Fibroblast of lung (primary cell): ENCODE data around the gene DDX10. TPM values are rescaled to one million over a fixed set of nuclear protein-coding genes. Genes with fewer than 3 reads are reported as not detected.

ENCODE experiments used
- DNase-seq, 2 donors: peaks; one replicate each; pipeline versions ENCODE4 v3.0.0 to v3.0.0-alpha.2; 2010; ENCODE audit warnings: low read depth in 2 of 2
- H2AFZ ChIP-seq: 2 replicates; pipeline ENCODE4 v1.5.1; 2012; ENCODE audit warnings: low read length, control low read depth, inconsistent platforms
- H3K27ac ChIP-seq: 2 replicates; pipeline ENCODE4 v1.5.1; 2011; ENCODE audit warnings: low read length, control low read depth; ENCODE audit not compliant: insufficient read depth
- H3K27me3 ChIP-seq: 2 replicates; pipeline ENCODE4 v1.5.1; 2011; ENCODE audit warnings: mild to moderate bottlenecking, low read length; ENCODE audit not compliant: control insufficient read depth, insufficient read depth
- H3K36me3 ChIP-seq: 2 replicates; pipeline ENCODE4 v1.5.1; 2011; ENCODE audit warnings: low read length; ENCODE audit not compliant: control insufficient read depth, insufficient read depth
- H3K4me1 ChIP-seq: 2 replicates; pipeline ENCODE4 v1.5.1; 2011; ENCODE audit warnings: low read length; ENCODE audit not compliant: control insufficient read depth, insufficient read depth; ENCODE audit errors: extremely low read depth
- H3K4me2 ChIP-seq: 2 replicates; pipeline ENCODE4 v1.5.1; 2011; ENCODE audit warnings: low read length, control low read depth; ENCODE audit not compliant: insufficient read depth; ENCODE audit errors: extremely low read depth
- H3K4me3 ChIP-seq, 4 experiments: fragments of 200-600 bp in 1 of 4; sonication (generic) in 1 of 4; replicated peaks in 1 of 4; 2 replicates each; pipeline ENCODE4 v1.5.1; 2011 to 2016; ENCODE audit warnings: low read length in 4 of 4, low read depth in 3 of 4, mild to moderate bottlenecking in 3 of 4, control low read depth in 2 of 4, inconsistent platforms in 1 of 4, mixed read lengths in 1 of 4; ENCODE audit not compliant: insufficient read depth in 1 of 4; ENCODE audit errors: control extremely low read depth in 1 of 4
- H3K79me2 ChIP-seq: 2 replicates; pipeline ENCODE4 v1.5.1; 2012; ENCODE audit warnings: mild to moderate bottlenecking, low read length, inconsistent platforms; ENCODE audit not compliant: control insufficient read depth, insufficient read depth
- H3K9ac ChIP-seq: 2 replicates; pipeline ENCODE4 v1.5.1; 2011; ENCODE audit warnings: mild to moderate bottlenecking, low read length, control low read depth; ENCODE audit not compliant: insufficient read depth
- H3K9me3 ChIP-seq: 2 replicates; pipeline ENCODE4 v1.5.1; 2012; ENCODE audit warnings: low read depth, low read length; ENCODE audit not compliant: control insufficient read depth, insufficient read depth
- H4K20me1 ChIP-seq: 2 replicates; pipeline ENCODE4 v1.5.1; 2011; ENCODE audit warnings: low read length; ENCODE audit not compliant: control insufficient read depth, insufficient read depth; ENCODE audit errors: extremely low read depth
- EZH2 ChIP-seq: IDR thresholded peaks from 2 replicates; pipeline ENCODE4 v1.5.1; 2012; ENCODE audit warnings: low read length, control low read depth, mild to moderate bottlenecking; ENCODE audit errors: missing control alignments
- polyA plus RNA-seq, 2 donors: library from polyadenylated mRNA; depleted of rRNA in 1 of 2; stranded (reverse) in 1 of 2; unstranded in 1 of 2; fragments of >200 nt; gene quantifications; 2 replicates each; pipeline ENCODE4 v1.2.1, GENCODE V29; 2011 to 2012; ENCODE audit warnings: missing spikeins in 1 of 2
- total RNA-seq: library from RNA; depleted of rRNA; stranded (reverse); fragments of >200 nt; gene quantifications from 2 replicates; pipeline ENCODE4 v1.2.1, GENCODE V29; 2014
- TF ChIP-seq, protein P1 (sequence below), 2 donors: IDR thresholded peaks in 1 of 2; conservative IDR thresholded peaks in 1 of 2; 1 replicate in 1 of 2; 2 replicates in 1 of 2; pipeline ENCODE4 v1.5.1; 2011 to 2012; ENCODE audit warnings: low read length in 2 of 2, control low read depth in 1 of 2, inconsistent platforms in 1 of 2, low read depth in 1 of 2, mild to moderate bottlenecking in 1 of 2

Gene DDX10
- total and polyA plus RNA-seq, 2 donors (not counting 1 experiment from before 2014, with no cell fraction given): 18.5 to 20.7 TPM

GRCh38 chr11:108662700-108663099 lies 2.2 kb upstream of the DDX10 start:
- Histone ChIP-seq H2AFZ (no peak overlapping the region), H4K20me1 (no peaks in the 10 kb centered on the region), H3K36me3 (no peaks in the 10 kb centered on the region), H3K4me2 (no peak overlapping the region), H3K9ac (no peak overlapping the region), H3K4me1 (peaks cover 3% of the 10 kb centered on the region), H3K9me3 (no peaks in the 10 kb centered on the region), H3K27me3 (no peaks in the 10 kb centered on the region), H3K27ac (no peak overlapping the region), H3K79me2 (peaks cover 26% of the 10 kb centered on the region), H3K4me3 (no peak overlapping the region)
- no peak for DNase-seq
- TF ChIP-seq EZH2: no peak
- TF ChIP-seq, protein P1, sequence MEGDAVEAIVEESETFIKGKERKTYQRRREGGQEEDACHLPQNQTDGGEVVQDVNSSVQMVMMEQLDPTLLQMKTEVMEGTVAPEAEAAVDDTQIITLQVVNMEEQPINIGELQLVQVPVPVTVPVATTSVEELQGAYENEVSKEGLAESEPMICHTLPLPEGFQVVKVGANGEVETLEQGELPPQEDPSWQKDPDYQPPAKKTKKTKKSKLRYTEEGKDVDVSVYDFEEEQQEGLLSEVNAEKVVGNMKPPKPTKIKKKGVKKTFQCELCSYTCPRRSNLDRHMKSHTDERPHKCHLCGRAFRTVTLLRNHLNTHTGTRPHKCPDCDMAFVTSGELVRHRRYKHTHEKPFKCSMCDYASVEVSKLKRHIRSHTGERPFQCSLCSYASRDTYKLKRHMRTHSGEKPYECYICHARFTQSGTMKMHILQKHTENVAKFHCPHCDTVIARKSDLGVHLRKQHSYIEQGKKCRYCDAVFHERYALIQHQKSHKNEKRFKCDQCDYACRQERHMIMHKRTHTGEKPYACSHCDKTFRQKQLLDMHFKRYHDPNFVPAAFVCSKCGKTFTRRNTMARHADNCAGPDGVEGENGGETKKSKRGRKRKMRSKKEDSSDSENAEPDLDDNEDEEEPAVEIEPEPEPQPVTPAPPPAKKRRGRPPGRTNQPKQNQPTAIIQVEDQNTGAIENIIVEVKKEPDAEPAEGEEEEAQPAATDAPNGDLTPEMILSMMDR (conservative IDR thresholded peaks at IDR 0.05 in 1 of 2, IDR thresholded peaks at IDR 0.05 in 1 of 2; ENCODE audit: low read depth in 1 of 2, low read length in 2 of 2): no peak

DNA sequence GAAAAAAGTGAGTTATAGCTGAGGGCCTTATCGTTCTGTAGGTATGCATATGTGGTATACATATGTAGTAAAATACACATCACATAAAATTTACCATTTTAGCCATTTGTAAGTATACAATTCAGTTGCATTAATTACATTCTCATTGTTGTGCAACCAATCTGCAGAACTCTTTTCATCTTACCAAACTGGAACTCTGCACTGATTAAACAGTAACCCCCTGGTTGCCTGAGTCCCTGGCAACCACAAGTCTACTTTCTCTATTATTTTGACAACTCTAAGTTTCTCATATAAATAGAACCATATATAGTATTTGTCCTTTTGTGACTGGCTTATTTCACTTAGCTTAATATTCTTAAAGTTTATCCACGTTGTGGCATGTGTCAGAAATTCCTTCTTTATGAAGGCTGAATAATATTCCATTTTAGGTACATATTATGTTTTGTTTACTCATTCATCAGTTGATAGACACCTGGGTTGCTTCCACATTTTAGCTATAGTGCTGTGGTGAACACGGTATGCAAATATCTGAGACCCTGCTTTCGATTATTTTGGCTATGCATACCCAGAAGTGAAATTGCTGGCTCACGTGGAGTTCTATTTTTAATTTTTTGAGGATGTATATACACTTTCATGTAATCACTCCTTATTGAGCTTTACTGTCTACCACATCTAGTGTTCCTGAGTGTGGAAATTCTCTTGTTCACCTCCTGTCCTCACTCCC lies 1.6 kb upstream of the DDX10 start:
- Histone ChIP-seq H4K20me1 (no peaks in the 10 kb centered on the region), H3K4me1 (peaks cover 3% of the 10 kb centered on the region), H3K4me2 (no peak overlapping the region), H3K4me3 (no peak overlapping the region), H3K36me3 (no peaks in the 10 kb centered on the region), H3K27ac (no peak overlapping the region), H2AFZ (no peak overlapping the region), H3K9me3 (no peaks in the 10 kb centered on the region), H3K9ac (no peak overlapping the region), H3K79me2 (peaks cover 32% of the 10 kb centered on the region), H3K27me3 (no peaks in the 10 kb centered on the region)
- TF ChIP-seq EZH2: no peak
- TF ChIP-seq, protein P1 (conservative IDR thresholded peaks at IDR 0.05 in 1 of 2, IDR thresholded peaks at IDR 0.05 in 1 of 2; ENCODE audit: low read depth in 1 of 2, low read length in 2 of 2): no peak
- no peak for DNase-seq

DNA sequence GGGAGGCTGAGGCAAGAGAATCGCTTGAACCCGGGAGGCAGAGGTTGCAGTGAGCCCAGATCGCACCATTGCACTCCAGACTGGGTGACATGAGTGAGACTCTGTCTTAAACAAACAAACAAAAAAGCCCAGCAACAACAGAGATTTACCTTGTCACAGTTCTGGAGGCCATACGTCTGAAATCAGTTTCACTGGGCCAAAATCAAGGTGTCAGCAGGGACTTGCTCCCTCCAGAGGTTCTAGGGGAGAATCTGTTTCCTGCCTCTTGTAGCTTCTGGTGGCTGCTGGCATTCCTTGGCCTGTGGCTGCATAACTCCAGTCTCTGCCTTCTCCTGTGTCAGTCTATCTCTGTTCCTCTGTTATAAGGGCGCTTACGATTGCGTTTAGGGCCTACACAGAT lies 1.5 kb downstream of the DDX10 start:
- Histone ChIP-seq H3K36me3 (no peaks in the 10 kb centered on the region), H3K4me3 (peak overlapping the region in 1 of 4 experiments; percentile 3), H3K4me1 (peaks cover 3% of the 10 kb centered on the region), H3K9me3 (no peaks in the 10 kb centered on the region), H3K9ac (no peak overlapping the region), H3K79me2 (peaks cover 51% of the 10 kb centered on the region), H3K27me3 (no peaks in the 10 kb centered on the region), H3K27ac (no peak overlapping the region), H3K4me2 (peak overlapping the region; percentile 96), H2AFZ (no peak overlapping the region), H4K20me1 (no peaks in the 10 kb centered on the region)
- peak in 1 of 2 donors; percentile 13 for DNase-seq
- TF ChIP-seq, protein P1 (conservative IDR thresholded peaks at IDR 0.05 in 1 of 2, IDR thresholded peaks at IDR 0.05 in 1 of 2; ENCODE audit: low read depth in 1 of 2, low read length in 2 of 2): no peak
- no peak for TF ChIP-seq EZH2
